ENCODE results near the gene NPM1.

Gene NPM1

GRCh38 chr5:171420431-171421241 lies 33.0 kb downstream of the NPM1 start:
- H3K27ac ChIP-seq, result no peak overlapping the region
- H3K4me2 ChIP-seq, result peak overlapping the region; percentile 100
- peak overlapping the region; percentile 73 for H3K4me3 ChIP-seq
- H3K4me1 ChIP-seq, result peaks cover 23% of the 10 kb centered on the region
- no peaks in the 10 kb centered on the region for H3K9me3 ChIP-seq
- no peak for TF ChIP-seq Cebpa-rat (IDR thresholded peaks at IDR 0.05)
- H4K20me1 ChIP-seq, result peaks cover 79% of the 10 kb centered on the region
- H3K9ac ChIP-seq, result no peak overlapping the region
- no peaks in the 10 kb centered on the region for H3K36me3 ChIP-seq
- H3K27me3 ChIP-seq, result peaks cover 47% of the 10 kb centered on the region

- no peak for TF ChIP-seq Cebpa-rat (IDR thresholded peaks at IDR 0.05)
- Histone ChIP-seq H3K4me2 (no peak overlapping the region), H3K9ac (no peak overlapping the region), H3K36me3 (no peaks in the 10 kb centered on the region), H3K9me3 (no peaks in the 10 kb centered on the region), H4K20me1 (peaks cover 70% of the 10 kb centered on the region), H3K4me3 (no peak overlapping the region), H3K4me1 (peaks cover 23% of the 10 kb centered on the region), H3K27ac (no peak overlapping the region), H3K27me3 (peaks cover 47% of the 10 kb centered on the region)
Measured at GRCh38 chr5:171421331-171422262, 33.9 kb downstream of the NPM1 start.

- no peak overlapping the region for H3K4me2 ChIP-seq
- H3K4me1 ChIP-seq, result peaks cover 23% of the 10 kb centered on the region
- no peak overlapping the region for H3K27ac ChIP-seq
- peaks cover 61% of the 10 kb centered on the region for H4K20me1 ChIP-seq
- peaks cover 47% of the 10 kb centered on the region for H3K27me3 ChIP-seq
- H3K36me3 ChIP-seq, result no peaks in the 10 kb centered on the region
- H3K4me3 ChIP-seq, result no peak overlapping the region
- H3K9me3 ChIP-seq, result no peaks in the 10 kb centered on the region
- TF ChIP-seq Cebpa-rat (IDR thresholded peaks at IDR 0.05), result no peak
- H3K9ac ChIP-seq, result no peak overlapping the region
Measured at GRCh38 chr5:171422495-171422894, 34.8 kb downstream of the NPM1 start.

- peak overlapping the region; percentile 4; the same call in 1 of the 2 replicates for H3K4me2 ChIP-seq
- no peaks in the 10 kb centered on the region for H3K9me3 ChIP-seq
- peaks cover 22% of the 10 kb centered on the region for H3K4me1 ChIP-seq
- no peak for TF ChIP-seq Cebpa-rat (IDR thresholded peaks at IDR 0.05)
- H3K36me3 ChIP-seq, result no peaks in the 10 kb centered on the region
- H3K27ac ChIP-seq, result no peak overlapping the region
- peaks cover 55% of the 10 kb centered on the region for H4K20me1 ChIP-seq
- H3K4me3 ChIP-seq, result no peak overlapping the region
- H3K27me3 ChIP-seq, result peaks cover 47% of the 10 kb centered on the region
- H3K9ac ChIP-seq, result no peak overlapping the region
Measured at GRCh38 chr5:171422902-171423663, 35.4 kb downstream of the NPM1 start.

GRCh38 chr5:171424726-171425125 lies 37.1 kb downstream of the NPM1 start:
- no peak overlapping the region for H3K27ac ChIP-seq
- peaks cover 38% of the 10 kb centered on the region for H4K20me1 ChIP-seq
- H3K9me3 ChIP-seq, result no peaks in the 10 kb centered on the region
- H3K27me3 ChIP-seq, result peaks cover 45% of the 10 kb centered on the region
- peaks cover 13% of the 10 kb centered on the region for H3K4me1 ChIP-seq
- H3K9ac ChIP-seq, result no peak overlapping the region
- H3K36me3 ChIP-seq, result no peaks in the 10 kb centered on the region
- no peak overlapping the region for H3K4me3 ChIP-seq
- no peak for TF ChIP-seq Cebpa-rat (IDR thresholded peaks at IDR 0.05)
- no peak overlapping the region for H3K4me2 ChIP-seq

GRCh38 chr5:171425596-171426244 lies 38.1 kb downstream of the NPM1 start:
- H3K4me3 ChIP-seq, result no peak overlapping the region
- H3K27ac ChIP-seq, result no peak overlapping the region
- no peaks in the 10 kb centered on the region for H3K36me3 ChIP-seq
- H3K4me1 ChIP-seq, result peaks cover 4% of the 10 kb centered on the region
- TF ChIP-seq Cebpa-rat (IDR thresholded peaks at IDR 0.05), result no peak
- peaks cover 28% of the 10 kb centered on the region for H4K20me1 ChIP-seq
- H3K9ac ChIP-seq, result no peak overlapping the region
- no peaks in the 10 kb centered on the region for H3K9me3 ChIP-seq
- peaks cover 35% of the 10 kb centered on the region for H3K27me3 ChIP-seq
- no peak overlapping the region for H3K4me2 ChIP-seq

GRCh38 chr5:171426266-171426665 lies 38.6 kb downstream of the NPM1 start:
- no peak for TF ChIP-seq Cebpa-rat (IDR thresholded peaks at IDR 0.05)
- Histone ChIP-seq H3K36me3 (no peaks in the 10 kb centered on the region), H3K4me3 (no peak overlapping the region), H3K27ac (no peak overlapping the region), H3K4me1 (no peaks in the 10 kb centered on the region), H4K20me1 (peaks cover 23% of the 10 kb centered on the region), H3K4me2 (no peak overlapping the region), H3K9me3 (no peaks in the 10 kb centered on the region), H3K9ac (no peak overlapping the region), H3K27me3 (peaks cover 29% of the 10 kb centered on the region)

- Histone ChIP-seq H3K9me3 (no peaks in the 10 kb centered on the region), H3K9ac (no peak overlapping the region), H3K27me3 (peaks cover 25% of the 10 kb centered on the region), H3K4me2 (no peak overlapping the region), H3K36me3 (no peaks in the 10 kb centered on the region), H4K20me1 (peaks cover 19% of the 10 kb centered on the region), H3K27ac (no peak overlapping the region), H3K4me3 (no peak overlapping the region), H3K4me1 (no peaks in the 10 kb centered on the region)
- no peak for TF ChIP-seq Cebpa-rat (IDR thresholded peaks at IDR 0.05)
Measured at GRCh38 chr5:171426680-171427079, 39.0 kb downstream of the NPM1 start.
